ENCODE results near the gene SYT9. TPM values are rescaled to one million over a fixed set of nuclear protein-coding genes. Genes with fewer than 3 reads are reported as not detected.

Gene SYT9
- total RNA-seq, 2 donors from 2014 or later: not detected

DNA sequence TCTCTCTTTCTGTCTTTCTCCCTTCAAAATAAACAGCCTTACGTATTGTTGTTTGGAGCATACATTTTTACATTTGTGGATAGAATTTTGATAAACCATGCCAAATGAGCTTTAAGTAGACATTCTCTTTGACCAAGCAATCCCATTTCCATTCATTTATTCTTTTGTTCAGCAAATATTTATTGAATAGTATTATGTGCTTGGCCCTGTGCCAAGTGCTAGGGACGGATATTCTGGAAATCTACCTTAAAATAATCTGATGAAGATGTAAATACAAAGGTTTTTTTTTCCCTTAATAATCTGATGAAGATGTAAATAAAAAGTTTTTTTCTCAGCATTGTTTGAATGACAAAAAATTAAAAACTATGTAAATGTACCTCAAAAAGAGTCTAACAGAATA is 235.7 kb downstream of the SYT9 start:
- no peaks in the 10 kb centered on the region for H3K9me3 Mint-ChIP-seq
- no peak overlapping the region for H3K27ac Mint-ChIP-seq
- no peaks in the 10 kb centered on the region for H3K4me1 Mint-ChIP-seq (ENCODE audit: low read depth in 2 of 2)
- DNase-seq (ENCODE audit: low spot score) (no peak), ATAC-seq (no peak)
- H3K4me3 Mint-ChIP-seq: no peak overlapping the region
- no peaks in the 10 kb centered on the region for H3K36me3 Mint-ChIP-seq
- H3K27me3 Mint-ChIP-seq: no peaks in the 10 kb centered on the region

- Mint-ChIP-seq H3K4me1 (ENCODE audit: low read depth in 2 of 2) (no peaks in the 10 kb centered on the region), H3K4me3 (no peak overlapping the region), H3K36me3 (no peaks in the 10 kb centered on the region), H3K27ac (no peak overlapping the region), H3K9me3 (no peaks in the 10 kb centered on the region), H3K27me3 (no peaks in the 10 kb centered on the region)
- DNase-seq (ENCODE audit: low spot score) (no peak), ATAC-seq (no peak)
These were observed 237.0 kb downstream of the SYT9 start for GRCh38 chr11:7488681-7489080.

GRCh38 chr11:7489376-7489775 is 237.7 kb downstream of the SYT9 start:
- no peak for ATAC-seq
- Mint-ChIP-seq H3K4me3 (no peak overlapping the region), H3K9me3 (no peaks in the 10 kb centered on the region), H3K4me1 (ENCODE audit: low read depth in 2 of 2) (no peaks in the 10 kb centered on the region), H3K27me3 (no peaks in the 10 kb centered on the region), H3K27ac (no peak overlapping the region), H3K36me3 (no peaks in the 10 kb centered on the region)
- no peak for DNase-seq (ENCODE audit: low spot score)

- Mint-ChIP-seq H3K4me3 (no peak overlapping the region), H3K4me1 (ENCODE audit: low read depth in 2 of 2) (no peaks in the 10 kb centered on the region), H3K27me3 (peaks cover 0 to 3% of the 10 kb centered on the region in 2 donors), H3K27ac (no peak overlapping the region), H3K36me3 (no peaks in the 10 kb centered on the region), H3K9me3 (no peaks in the 10 kb centered on the region)
- no peak for ATAC-seq
- no peak for DNase-seq (ENCODE audit: low spot score)
These were observed 238.3 kb downstream of the SYT9 start for GRCh38 chr11:7490054-7490453.

DNA sequence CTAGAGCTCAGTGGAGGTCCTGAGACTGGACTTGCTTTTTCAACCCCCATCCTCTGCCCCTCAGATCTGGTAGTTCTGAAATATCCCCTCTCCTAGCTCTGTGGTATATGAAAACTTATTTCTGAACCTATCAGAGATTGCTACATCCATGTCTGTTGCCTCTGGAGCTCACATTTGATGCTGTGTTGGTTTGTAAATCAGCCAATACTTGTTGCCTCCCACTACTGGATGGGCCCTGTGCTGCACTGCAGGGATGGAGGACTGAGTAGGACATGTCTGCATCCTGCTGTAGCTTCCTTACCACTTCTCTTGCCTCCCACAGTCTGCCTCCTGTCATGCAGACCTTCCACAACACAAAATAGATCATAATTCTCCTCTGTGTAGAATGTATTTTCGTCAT is 238.8 kb downstream of the SYT9 start:
- DNase-seq (ENCODE audit: low spot score): no peak
- H3K27ac Mint-ChIP-seq: no peak overlapping the region
- no peaks in the 10 kb centered on the region for H3K36me3 Mint-ChIP-seq
- H3K9me3 Mint-ChIP-seq: no peaks in the 10 kb centered on the region
- H3K27me3 Mint-ChIP-seq: peaks cover 0 to 7% of the 10 kb centered on the region in 2 donors
- ATAC-seq: no peak
- H3K4me3 Mint-ChIP-seq: no peak overlapping the region
- no peaks in the 10 kb centered on the region for H3K4me1 Mint-ChIP-seq (ENCODE audit: low read depth in 2 of 2)

DNA sequence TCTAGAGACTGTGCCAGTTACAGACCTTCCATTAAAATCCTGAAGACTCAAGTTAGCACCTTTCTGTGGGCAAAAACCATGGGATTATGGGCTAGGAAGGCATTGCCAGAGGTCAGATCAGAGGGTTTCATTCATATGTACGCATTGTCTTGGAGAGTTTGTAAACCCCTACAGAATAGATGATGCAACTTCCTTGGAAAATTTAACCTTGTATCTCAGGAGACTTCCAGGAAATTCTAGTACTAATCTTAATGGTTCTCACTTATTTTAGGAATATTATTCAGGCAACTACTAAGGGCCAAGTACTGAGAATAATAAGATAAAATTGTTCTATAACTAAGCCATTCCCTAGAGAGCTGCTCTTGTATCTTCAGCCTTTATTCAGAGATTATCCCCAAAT is 240.5 kb downstream of the SYT9 start:
- H3K27me3 Mint-ChIP-seq: peaks cover 0 to 8% of the 10 kb centered on the region in 2 donors
- H3K27ac Mint-ChIP-seq: no peak overlapping the region
- H3K4me1 Mint-ChIP-seq (ENCODE audit: low read depth in 2 of 2): peaks cover 6 to 9% of the 10 kb centered on the region in 2 donors
- no peaks in the 10 kb centered on the region for H3K36me3 Mint-ChIP-seq
- no peaks in the 10 kb centered on the region for H3K9me3 Mint-ChIP-seq
- DNase-seq (ENCODE audit: low spot score) (no peak), ATAC-seq (no peak)
- H3K4me3 Mint-ChIP-seq: no peak overlapping the region

- Mint-ChIP-seq H3K4me3 (no peak overlapping the region), H3K27me3 (peaks cover 0 to 8% of the 10 kb centered on the region in 2 donors), H3K36me3 (no peaks in the 10 kb centered on the region), H3K9me3 (no peaks in the 10 kb centered on the region), H3K4me1 (ENCODE audit: low read depth in 2 of 2) (peaks cover 6 to 9% of the 10 kb centered on the region in 2 donors), H3K27ac (no peak overlapping the region)
- DNase-seq (ENCODE audit: low spot score): no peak
- ATAC-seq: no peak
These were observed 242.0 kb downstream of the SYT9 start for GRCh38 chr11:7493670-7494069.

DNA sequence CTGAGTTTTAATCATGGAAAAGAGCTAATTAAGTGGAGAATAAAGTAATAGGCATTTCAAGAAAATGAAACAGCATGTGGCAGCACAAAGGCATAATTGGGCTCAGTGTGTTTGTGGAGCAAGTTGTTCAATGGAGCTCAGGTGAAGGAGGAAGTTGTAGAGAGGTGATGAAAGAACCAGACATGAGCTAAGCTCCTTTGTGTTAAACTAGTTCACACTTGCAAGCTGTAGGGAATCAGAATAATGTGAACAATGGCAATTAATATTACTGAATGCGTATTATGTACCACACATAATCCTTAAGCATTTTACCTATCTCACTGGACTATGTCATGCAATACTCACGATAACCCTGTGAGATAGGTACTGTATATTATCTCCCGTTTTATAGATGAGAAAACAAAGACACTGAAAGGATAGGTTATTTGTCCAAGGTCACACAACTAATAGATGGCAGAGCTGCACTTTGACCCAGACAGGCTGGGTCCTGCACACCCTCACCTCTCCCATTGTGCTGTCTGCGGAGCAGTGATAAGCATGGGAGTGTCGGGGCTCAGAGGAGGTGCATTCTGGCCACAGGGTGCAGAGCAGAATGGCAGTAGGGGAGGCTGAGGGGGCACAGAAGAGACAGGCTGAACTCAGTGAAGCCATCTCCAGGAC is 242.5 kb downstream of the SYT9 start:
- Mint-ChIP-seq H3K4me1 (ENCODE audit: low read depth in 2 of 2) (peaks cover 6 to 9% of the 10 kb centered on the region in 2 donors), H3K36me3 (no peaks in the 10 kb centered on the region), H3K27ac (no peak overlapping the region), H3K27me3 (peaks cover 0 to 8% of the 10 kb centered on the region in 2 donors), H3K9me3 (no peaks in the 10 kb centered on the region), H3K4me3 (no peak overlapping the region)
- DNase-seq (ENCODE audit: low spot score): no peak
- peak in 1 of 2 donors; percentile 29 for ATAC-seq

DNA sequence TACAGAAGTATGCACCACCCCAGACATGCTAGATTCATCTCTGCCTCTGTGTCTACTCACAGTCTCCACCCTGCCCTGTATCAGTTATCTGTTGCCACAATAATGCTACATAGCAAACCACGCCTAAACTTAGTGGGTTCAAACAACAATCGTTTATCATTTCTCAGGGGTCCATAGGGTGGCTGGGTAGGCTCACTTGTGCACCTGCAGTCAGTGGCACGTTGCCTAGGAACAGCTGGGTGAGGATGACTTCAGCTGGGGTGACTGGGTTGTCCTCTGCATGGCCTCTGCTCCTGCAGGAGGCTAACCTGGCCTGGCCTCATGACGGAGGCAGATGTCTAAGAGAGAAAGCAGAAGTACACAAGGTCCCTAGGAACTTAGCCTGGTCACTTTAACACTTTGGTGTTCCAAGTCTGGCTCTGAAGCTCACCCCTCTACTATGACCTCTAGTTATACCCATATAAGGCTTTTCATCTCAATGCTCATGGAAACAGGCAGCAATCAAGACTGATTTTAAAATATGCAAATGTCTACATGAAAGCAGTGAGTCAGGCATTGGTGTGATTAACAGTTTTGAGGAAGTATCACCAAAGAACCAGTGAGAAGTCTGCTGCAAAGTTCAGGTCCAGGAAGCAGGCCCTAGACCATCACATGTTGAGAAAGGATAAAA is 244.3 kb downstream of the SYT9 start:
- DNase-seq (ENCODE audit: low spot score) (no peak), ATAC-seq (peak; percentile 71 to 75)
- Mint-ChIP-seq H3K4me3 (no peak overlapping the region), H3K27me3 (peaks cover 0 to 8% of the 10 kb centered on the region in 2 donors), H3K4me1 (ENCODE audit: low read depth in 2 of 2) (peaks cover 6 to 9% of the 10 kb centered on the region in 2 donors), H3K9me3 (no peaks in the 10 kb centered on the region), H3K27ac (peak overlapping the region in 1 of 2 donors; percentile 19), H3K36me3 (no peaks in the 10 kb centered on the region)

DNA sequence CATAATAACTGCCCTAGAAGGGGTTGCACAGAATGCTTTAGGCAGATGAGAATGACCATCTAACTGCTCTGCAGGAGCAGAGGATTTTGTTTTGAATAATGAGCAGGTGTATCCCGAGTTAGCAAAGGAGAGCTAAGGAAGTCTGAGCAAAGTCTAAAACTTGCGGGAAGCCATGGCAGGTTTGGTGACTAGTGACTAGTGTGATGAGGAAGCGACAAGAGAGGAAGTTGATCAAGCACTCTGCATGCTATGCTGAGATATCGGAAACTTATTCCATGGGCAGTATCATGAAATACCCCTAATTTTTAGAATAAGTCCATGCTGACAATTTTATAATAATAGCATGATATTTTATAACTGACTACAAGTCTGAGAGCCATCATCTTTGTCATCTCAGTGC is 246.5 kb downstream of the SYT9 start:
- H3K36me3 Mint-ChIP-seq: no peaks in the 10 kb centered on the region
- ATAC-seq: no peak
- DNase-seq (ENCODE audit: low spot score): no peak
- H3K4me3 Mint-ChIP-seq: no peak overlapping the region
- no peaks in the 10 kb centered on the region for H3K9me3 Mint-ChIP-seq
- peaks cover 6 to 9% of the 10 kb centered on the region in 2 donors for H3K4me1 Mint-ChIP-seq (ENCODE audit: low read depth in 2 of 2)
- no peak overlapping the region for H3K27ac Mint-ChIP-seq
- H3K27me3 Mint-ChIP-seq: peaks cover 0 to 8% of the 10 kb centered on the region in 2 donors

GRCh38 chr11:7499081-7499480 is 247.4 kb downstream of the SYT9 start:
- Mint-ChIP-seq H3K4me3 (no peak overlapping the region), H3K9me3 (no peaks in the 10 kb centered on the region), H3K4me1 (ENCODE audit: low read depth in 2 of 2) (peaks cover 6 to 9% of the 10 kb centered on the region in 2 donors), H3K27me3 (peaks cover 0 to 8% of the 10 kb centered on the region in 2 donors), H3K36me3 (no peaks in the 10 kb centered on the region), H3K27ac (no peak overlapping the region)
- DNase-seq (ENCODE audit: low spot score): no peak
- ATAC-seq: no peak

DNA sequence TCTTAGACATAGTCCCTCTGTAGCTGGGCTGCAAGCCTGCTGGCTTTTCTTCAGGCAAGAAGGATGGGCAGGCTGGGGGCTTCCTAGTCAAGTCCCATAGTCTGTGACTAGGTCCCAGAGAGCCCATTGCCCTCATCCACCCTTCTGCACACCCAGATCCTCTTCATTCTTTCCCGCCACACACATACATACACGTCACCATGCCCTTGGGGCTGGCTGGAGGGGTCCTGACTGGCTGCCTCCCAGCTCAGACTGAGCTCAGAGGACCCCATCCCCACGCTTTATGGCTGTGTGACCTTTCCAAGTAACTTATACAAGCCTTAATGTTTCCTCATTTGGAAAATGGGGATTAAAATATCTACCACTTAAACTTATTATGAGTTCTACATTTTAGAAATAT is 248.5 kb downstream of the SYT9 start:
- Mint-ChIP-seq H3K27ac (no peak overlapping the region), H3K4me3 (no peak overlapping the region), H3K9me3 (no peaks in the 10 kb centered on the region), H3K4me1 (ENCODE audit: low read depth in 2 of 2) (peaks cover 6 to 9% of the 10 kb centered on the region in 2 donors), H3K36me3 (no peaks in the 10 kb centered on the region), H3K27me3 (peaks cover 0 to 3% of the 10 kb centered on the region in 2 donors)
- DNase-seq (ENCODE audit: low spot score): no peak
- no peak for ATAC-seq

DNA sequence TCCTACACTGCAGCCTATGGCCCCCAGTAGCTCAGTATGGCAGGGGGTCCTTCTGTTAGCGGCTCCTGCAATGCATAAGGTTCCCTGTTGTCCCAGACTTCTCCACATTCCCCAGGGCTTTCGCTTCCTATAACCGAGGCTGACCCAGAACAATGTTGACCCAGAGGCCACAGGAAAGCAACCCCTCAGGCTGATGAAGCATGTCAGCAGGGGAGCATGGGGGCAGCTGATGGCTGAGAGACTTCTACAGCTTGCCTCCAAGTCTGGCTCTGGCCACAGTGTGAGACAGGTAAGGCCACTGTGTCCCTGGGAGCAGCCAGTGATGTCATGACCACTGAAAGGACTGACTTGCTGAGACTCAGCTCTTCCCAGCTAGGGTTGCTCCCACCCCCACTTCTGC is 249.5 kb downstream of the SYT9 start:
- Mint-ChIP-seq H3K4me3 (no peak overlapping the region), H3K27ac (no peak overlapping the region), H3K27me3 (no peaks in the 10 kb centered on the region), H3K4me1 (ENCODE audit: low read depth in 2 of 2) (peaks cover 3 to 4% of the 10 kb centered on the region in 2 donors), H3K9me3 (no peaks in the 10 kb centered on the region), H3K36me3 (no peaks in the 10 kb centered on the region)
- no peak for DNase-seq (ENCODE audit: low spot score)
- no peak for ATAC-seq

DNA sequence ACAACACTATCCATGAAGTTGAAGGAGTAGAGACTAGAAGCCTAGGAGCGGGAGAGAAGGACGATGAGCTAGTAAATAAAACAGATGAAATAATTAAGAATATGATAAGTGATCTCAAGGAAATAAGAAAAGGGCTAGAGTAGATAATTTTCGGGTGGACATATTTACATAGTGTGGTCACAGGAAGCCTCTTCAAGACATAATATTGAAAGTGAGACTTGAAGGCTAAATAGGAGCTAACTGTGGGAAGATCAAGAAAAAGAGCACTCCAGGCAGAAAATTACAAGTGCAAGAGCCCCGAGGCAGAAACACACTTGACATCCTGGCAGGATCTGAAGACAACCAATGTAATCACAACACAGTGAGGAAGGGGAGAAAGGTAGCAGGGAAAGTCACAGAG is 250.2 kb downstream of the SYT9 start:
- H3K4me3 Mint-ChIP-seq: no peak overlapping the region
- H3K4me1 Mint-ChIP-seq (ENCODE audit: low read depth in 2 of 2): no peaks in the 10 kb centered on the region
- no peaks in the 10 kb centered on the region for H3K9me3 Mint-ChIP-seq

More for the DNA sequence above, 250.2 kb downstream of the SYT9 start:
- H3K27ac Mint-ChIP-seq: no peak overlapping the region
- no peaks in the 10 kb centered on the region for H3K27me3 Mint-ChIP-seq
- DNase-seq (ENCODE audit: low spot score): no peak
- no peak for ATAC-seq
- no peaks in the 10 kb centered on the region for H3K36me3 Mint-ChIP-seq
